ENCODE measurements around the gene CHD9NB.

The CHD9NB gene

DNA sequence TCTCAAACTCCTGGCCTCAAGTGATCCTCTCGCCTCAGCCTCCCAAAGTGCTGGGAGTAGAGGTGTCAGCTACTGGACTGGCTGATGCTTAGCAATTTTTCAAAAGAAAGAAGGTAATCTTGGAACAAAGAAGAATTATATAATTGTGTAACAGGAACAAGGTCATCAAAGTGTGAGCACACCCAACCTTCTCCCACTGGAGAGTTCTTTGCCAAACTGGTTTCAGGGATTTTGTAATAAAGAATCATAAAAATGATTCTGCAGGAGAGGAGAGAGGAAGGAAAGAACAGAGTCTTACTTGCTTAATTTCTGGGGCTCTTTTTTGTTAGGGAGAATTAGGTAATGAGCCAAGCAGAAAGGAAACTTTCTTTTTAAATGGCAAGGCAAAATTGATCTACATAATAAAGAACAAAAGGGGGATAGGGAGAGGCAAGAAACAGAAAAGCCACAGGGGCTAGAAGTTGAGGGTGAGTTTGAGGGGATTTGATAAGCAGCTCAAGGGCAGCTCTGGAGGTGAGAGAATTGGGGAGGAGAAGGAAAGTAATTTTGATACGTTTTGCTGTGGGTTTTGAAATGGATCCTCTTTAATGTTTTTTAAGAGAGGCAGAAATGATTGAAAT is 21.3 kb downstream of the CHD9NB start:
- DNase-seq (ENCODE audit: low read depth, low spot score), result no peak

DNA sequence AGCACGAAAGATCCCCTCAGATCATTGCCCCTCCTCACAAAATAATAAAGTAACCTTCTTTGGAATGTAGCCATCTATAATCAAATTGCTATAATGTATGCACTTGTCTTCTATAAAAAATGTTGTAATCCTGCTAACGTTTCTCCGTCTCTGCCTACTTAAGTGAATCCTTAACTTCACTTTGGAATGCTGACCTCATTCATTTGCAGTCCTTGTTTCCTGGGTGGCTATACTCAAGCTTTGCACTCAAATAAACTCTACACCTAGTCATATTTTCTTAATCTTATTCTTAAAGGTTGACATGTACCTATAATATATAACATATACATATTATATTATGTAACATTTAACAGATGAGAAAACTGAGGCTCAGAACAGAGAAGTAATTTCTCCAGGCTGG is 22.7 kb downstream of the CHD9NB start:
- no peak for DNase-seq (ENCODE audit: low read depth, low spot score)

DNA sequence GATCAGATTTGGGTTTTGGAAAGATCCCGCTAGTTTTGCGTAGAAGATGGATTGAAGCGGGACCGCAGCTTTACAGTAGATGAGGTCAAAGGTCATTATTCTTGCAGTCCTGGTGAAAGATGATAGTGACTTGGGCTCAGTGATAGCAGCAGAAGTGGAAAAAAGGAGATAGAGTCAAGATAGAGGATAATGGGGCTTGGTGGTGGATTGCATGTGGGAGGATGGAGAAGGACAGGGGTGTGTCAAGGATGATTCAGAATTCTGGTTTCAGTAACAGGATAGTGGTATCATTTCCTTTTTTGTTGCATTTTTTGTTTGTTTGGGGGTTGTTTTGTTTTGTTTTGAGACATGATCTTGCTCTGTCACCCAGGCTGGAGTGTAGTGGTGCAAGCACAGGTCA is 28.7 kb downstream of the CHD9NB start:
- DNase-seq (ENCODE audit: low read depth, low spot score), result no peak

DNA sequence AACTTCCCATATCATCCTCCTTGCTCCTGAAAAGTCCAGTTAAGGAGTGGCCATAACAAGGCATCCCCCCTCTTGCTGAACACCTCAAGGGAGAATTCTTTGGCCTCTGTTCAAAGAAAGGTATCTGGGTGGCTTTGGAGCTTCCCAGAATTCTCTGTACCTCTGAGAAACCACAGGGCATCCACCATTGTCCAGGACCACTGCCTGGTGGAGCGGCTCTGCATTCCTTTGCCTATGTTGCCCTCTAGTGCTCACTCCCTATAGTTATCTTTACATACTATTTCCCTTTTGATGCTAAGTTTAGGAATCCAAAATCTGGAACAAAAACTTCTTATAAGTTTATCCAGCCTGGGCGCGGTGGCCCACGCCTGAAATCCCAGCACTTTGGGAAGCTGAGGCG is 30.3 kb downstream of the CHD9NB start:
- DNase-seq (ENCODE audit: low read depth, low spot score), result no peak

DNA sequence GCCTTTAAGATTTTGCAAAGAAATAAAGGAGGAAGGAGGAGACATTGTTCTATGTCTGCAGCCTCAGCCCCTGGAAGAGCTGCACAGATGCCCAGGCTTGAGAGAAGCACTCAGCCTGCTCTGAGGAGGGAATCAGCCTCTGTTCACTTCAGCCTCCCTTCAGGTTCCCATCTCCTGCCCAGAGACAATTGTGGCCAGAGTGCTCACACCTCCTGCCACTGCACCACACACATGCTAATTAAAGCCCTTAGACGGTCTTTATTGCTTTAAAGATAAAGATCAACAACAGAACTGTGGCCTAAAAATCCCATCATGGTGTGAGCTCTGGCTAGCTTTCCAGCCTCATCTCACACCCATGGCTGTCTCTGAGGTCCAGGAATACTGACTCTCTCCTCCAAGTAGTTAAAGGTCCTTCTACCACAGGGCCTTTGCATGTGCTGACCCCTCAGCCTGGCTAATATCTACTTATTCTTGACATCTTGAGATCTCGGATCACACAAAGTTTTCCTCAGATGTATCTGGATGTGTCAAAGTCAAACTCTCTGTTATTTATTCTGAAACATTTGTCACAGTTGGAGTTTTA is 33.8 kb downstream of the CHD9NB start:
- no peak for DNase-seq (ENCODE audit: low read depth, low spot score)

DNA sequence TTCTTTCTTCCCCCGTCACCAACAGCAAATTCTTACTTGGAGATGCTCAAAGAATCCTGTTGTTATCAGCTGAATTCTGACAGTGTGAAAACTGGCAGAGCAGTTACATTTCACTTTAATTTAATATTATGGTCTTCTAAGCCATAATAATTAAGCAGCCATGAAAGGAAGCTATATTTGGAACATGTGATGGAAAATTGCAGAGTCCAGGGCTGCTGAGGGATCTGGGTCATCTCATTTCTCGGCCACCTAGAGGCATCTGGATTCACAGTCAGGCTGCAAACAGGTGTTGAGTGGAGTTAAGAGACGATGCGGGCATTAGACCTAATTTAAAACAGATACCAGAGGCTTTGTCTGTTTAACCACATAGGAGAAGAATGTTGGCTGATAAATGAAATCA is 38.4 kb downstream of the CHD9NB start:
- no peak for DNase-seq (ENCODE audit: low read depth, low spot score)

DNA sequence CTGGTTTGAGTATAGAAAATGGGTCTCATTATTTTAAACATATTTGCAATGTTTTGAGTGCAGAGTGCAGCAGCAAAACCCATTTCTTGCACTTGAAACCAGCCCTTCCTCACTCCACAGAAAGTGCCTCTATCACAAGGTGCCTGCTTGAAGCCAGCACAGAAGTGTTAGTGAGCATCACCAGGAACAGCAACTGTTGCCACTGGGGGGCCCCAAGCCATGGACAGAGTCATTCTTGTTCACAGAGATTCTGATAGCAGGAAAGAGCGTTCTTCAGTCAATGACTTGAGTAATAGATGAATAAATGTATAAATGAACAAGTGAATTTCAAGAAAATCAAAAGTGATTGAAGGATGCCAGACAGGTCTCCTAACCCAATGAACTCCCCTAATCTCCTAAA is 45.6 kb downstream of the CHD9NB start:
- DNase-seq (ENCODE audit: low read depth, low spot score), result no peak

DNA sequence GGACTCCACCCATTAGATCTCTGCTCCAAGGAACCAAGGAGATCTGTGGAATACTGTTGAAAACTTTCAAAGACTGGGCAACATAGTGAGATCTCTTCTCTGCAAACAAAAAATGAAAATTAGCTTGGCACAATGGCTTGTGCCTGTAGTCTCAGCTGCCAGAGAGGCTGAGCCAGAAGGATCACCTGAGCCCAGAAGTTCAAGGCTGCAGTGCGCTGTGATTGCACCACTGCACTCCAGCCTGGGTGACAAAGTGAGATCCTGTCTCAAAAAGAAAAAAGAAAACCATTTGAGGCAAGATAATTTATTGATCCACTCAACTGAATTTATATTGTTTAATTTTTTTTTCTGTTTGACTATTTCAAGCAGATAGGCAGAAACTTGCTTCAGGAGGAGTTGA is 54.8 kb downstream of the CHD9NB start:
- DNase-seq (ENCODE audit: low read depth, low spot score), result no peak

DNA sequence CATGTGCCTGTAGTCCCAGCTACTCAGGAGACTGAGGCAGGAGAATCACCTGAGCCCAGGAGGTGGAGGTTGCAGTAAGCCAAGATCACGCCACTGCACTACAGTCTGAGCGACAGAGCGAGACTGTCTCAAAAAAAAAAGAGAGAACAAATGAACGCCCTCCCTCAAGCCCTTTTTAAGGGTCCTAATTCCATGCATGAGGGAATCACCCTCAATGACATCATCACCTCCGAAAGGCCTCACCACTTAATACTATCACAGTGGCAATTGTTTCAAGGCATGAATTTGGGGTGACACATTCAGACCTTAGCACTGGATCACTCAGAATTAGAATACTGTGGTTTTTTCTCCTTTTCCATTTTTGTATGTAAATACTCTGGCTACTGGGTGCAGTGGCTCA is 57.8 kb downstream of the CHD9NB start:
- no peak for DNase-seq (ENCODE audit: low read depth, low spot score)

DNA sequence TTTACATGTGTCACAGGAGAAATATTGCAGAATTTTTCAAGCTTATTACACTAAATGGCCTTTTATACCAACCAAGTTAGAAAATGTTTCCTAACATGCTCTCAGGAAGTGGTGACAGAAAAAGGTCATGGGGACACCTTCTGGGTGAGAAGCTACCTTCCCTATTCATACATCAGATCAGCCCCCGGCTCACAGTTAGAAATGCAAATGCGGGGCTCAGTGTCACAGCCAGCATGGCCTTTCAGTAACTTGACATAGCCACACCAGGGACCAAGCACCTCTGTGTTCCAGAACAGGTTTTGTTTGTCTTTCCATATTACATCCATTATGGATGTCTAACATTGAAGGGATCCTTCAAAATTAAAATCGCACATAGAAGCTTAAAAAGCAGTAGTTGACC is 59.5 kb downstream of the CHD9NB start:
- no peak for DNase-seq (ENCODE audit: low read depth, low spot score)

DNA sequence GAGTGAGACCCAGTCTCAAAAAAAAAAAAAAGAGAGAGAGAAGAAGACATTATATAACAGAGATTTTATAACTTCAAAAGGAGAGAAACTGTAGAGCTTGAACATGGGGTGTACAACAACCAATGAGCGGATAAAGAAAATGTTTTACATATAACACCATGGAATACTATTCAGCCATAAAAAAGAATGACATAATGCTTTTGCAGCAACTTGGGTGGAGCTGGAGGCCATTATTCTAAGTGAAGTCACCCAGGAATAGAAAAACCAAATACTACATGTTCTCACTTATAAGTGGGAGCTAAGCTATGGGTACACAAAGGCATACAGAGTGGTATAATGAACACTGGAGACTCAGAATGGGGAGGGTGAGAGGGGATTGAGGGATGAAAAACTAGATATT is 61.1 kb downstream of the CHD9NB start:
- no peak for DNase-seq (ENCODE audit: low read depth, low spot score)
